ENCODE results near the gene HTR3B. TPM values are rescaled to one million over a fixed set of nuclear protein-coding genes. Genes with fewer than 3 reads are reported as not detected.

HTR3B gene
- total RNA-seq, 1 donor: not detected

DNA sequence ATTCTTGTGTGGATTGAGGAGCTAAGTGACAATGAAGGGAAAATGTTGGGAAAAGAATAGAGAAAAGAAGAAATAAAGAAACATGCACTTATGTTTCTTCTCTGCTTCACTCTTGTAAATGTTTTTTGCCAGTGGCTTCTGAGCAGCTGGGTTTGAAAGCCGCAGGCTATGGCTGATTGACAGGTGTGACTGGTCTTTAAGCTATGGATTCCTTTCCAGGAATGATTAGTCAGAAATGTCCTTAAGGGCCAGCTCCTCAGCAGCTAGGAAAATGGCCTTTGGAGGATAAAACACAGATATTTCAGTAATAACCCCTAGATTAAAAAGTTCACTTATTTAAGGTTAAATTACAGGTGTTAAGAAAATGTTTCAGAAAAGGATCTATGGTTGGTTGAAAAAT lies 22.7 kb upstream of the HTR3B start:
- TF ChIP-seq, protein P1, sequence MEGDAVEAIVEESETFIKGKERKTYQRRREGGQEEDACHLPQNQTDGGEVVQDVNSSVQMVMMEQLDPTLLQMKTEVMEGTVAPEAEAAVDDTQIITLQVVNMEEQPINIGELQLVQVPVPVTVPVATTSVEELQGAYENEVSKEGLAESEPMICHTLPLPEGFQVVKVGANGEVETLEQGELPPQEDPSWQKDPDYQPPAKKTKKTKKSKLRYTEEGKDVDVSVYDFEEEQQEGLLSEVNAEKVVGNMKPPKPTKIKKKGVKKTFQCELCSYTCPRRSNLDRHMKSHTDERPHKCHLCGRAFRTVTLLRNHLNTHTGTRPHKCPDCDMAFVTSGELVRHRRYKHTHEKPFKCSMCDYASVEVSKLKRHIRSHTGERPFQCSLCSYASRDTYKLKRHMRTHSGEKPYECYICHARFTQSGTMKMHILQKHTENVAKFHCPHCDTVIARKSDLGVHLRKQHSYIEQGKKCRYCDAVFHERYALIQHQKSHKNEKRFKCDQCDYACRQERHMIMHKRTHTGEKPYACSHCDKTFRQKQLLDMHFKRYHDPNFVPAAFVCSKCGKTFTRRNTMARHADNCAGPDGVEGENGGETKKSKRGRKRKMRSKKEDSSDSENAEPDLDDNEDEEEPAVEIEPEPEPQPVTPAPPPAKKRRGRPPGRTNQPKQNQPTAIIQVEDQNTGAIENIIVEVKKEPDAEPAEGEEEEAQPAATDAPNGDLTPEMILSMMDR (IDR thresholded peaks at IDR 0.05; ENCODE audit: insufficient read depth, low read depth, low read length): no peak
- DNase-seq (ENCODE audit: low read depth): no peak
- H3K4me3 ChIP-seq (ENCODE audit: low read depth, low read length): no peak overlapping the region

DNA sequence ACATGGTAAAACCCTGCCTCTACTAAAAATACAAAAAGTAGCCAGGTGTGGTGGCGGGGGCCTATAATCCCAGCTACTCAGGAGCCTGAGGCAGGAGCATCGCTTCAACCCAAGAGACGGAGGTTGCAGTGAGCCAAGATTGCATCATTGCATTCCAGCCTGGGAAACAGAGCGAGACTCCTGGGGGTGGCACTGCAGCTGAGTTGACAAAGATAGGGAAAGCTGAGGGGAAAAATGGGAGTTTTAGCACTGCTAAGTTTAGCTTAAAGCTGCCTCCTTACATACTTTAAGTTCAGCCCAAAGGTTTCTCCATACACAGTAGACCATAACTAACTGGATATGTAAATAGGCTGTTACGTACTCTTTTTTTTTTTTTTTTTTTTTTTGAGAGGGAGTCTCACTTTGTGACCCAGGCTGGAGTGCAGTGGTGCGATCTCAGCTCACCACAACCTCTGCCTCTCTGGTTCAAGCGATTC lies 20.2 kb upstream of the HTR3B start:
- no peak overlapping the region for H3K4me3 ChIP-seq (ENCODE audit: low read depth, low read length)
- TF ChIP-seq, protein P1 (IDR thresholded peaks at IDR 0.05; ENCODE audit: insufficient read depth, low read depth, low read length): no peak
- DNase-seq (ENCODE audit: low read depth): peak; percentile 47

DNA sequence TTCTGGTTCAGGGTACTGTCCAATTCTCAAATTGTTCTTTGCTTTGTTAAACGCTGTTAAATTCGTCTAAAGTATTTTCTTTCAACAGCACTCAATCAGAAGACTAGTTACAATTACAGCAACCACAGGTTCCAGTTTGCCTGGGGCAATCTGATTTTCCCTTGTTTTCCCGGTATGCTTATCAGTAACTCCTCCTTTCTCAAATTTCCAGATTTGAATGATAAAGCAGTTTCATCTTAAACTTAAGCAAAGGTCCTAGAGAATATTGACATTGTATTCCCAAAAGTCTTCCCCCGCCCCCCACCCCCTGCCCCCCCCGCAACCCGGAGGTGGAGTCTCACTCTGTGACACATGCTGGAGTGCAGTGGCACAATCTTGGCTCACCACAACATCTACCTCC lies 18.7 kb upstream of the HTR3B start:
- no peak for DNase-seq (ENCODE audit: low read depth)

DNA sequence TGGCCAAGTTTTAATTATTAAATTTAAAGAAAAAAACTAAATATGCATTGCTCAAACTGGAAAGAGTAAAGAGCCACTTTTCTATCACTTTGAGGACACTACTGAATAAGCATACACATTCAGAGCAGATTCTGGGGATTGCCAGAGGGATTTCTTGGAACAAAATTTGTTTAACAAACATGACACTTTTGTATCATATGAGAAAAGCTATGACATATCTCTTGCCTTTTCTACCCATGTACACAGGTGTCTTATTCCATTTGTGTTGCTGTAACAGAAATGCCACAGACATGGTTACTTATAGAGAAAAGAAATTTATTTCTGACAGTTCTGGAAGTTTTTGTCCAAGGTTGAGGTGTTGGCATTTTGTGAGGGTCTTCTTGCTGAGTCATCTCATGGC lies 15.7 kb upstream of the HTR3B start:
- TF ChIP-seq, protein P1 (IDR thresholded peaks at IDR 0.05; ENCODE audit: insufficient read depth, low read depth, low read length): no peak
- no peak overlapping the region for H3K4me3 ChIP-seq (ENCODE audit: low read depth, low read length)
- no peak for DNase-seq (ENCODE audit: low read depth)

More for the DNA sequence above, 18.7 kb upstream of the HTR3B start:
- TF ChIP-seq, protein P1 (IDR thresholded peaks at IDR 0.05; ENCODE audit: insufficient read depth, low read depth, low read length): no peak
- H3K4me3 ChIP-seq (ENCODE audit: low read depth, low read length): no peak overlapping the region

DNA sequence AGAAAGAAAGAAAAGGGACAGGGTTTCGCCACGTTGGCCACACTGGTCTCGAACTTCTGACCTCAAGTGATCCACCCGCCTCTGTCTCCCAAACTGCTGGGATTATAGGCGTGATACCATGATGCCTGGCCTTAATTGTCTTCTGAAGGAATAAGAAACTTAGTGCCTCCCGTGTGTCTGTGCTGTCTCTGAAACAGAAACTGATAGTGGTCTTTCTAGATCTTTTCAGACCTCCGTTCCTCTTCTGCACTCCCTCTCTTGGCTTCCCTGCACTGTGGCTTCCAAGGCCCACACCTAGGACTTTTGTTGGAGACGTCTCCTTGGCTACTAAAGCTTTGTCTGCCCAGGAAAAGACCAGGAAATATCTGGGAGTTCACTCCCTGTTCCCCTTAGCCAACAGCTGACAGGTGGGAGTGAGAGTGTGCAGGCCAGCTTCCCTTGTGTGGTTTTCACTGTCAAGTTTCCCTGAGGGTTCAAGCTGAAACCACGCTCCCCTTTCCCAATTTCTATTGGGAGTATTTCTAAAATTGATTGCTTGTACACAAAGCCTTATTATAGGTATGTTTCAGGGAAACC lies 10.1 kb upstream of the HTR3B start:
- TF ChIP-seq, protein P1 (IDR thresholded peaks at IDR 0.05; ENCODE audit: insufficient read depth, low read depth, low read length): no peak
- H3K4me3 ChIP-seq (ENCODE audit: low read depth, low read length): no peak overlapping the region
- no peak for DNase-seq (ENCODE audit: low read depth)

DNA sequence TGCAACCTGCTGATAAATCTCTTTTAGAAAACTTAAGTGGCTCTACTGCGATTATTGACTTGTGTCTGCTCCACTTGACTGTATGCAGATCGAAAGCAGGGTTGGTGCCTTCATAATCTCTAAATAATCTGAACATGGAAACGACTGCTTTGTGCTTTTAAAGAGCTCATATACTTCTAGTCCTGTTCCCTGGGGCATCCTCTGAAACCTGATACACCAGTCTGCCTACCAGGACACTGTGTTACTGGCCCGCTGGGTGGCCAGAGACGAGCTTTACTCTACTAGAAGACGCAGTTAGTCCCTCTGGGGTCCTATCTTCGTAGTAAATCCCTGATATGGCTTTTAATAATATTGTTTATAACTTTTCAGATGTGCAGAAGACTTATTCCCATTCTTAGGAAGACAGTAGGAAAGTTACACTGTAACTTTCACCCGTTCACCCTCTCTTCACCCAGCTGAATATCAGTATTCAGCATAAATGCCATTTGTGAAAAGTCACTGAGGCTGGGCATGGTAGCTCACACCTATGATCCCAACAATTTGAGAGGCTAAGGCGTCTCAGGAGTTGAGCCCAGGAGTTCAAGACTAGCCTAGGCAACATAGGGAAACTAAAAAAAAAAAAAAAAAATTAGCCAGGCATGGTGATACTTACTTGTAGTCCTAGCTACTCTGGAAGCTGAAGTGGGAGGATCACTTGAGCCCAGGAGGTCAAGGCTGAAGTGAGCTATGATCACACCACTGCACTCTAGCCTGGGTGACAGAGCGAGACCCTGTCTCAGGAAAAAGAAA lies 9.0 kb upstream of the HTR3B start:
- H3K4me3 ChIP-seq (ENCODE audit: low read depth, low read length): no peak overlapping the region
- DNase-seq (ENCODE audit: low read depth): no peak
- TF ChIP-seq, protein P1 (IDR thresholded peaks at IDR 0.05; ENCODE audit: insufficient read depth, low read depth, low read length): no peak

Measured in fibroblast of villous mesenchyme (primary cell).